H1 (cell line): Measurements from ENCODE around the gene TBC1D7. TPM values are rescaled to one million over a fixed set of nuclear protein-coding genes. Genes with fewer than 3 reads are reported as not detected.

ENCODE experiments used
- BACH1 ChIP-seq: IDR thresholded peaks from 2 replicates; pipeline ENCODE4 v1.6.1; 2012; ENCODE audit warnings: low read length, improper control_type of control experiment
- SIRT6 ChIP-seq: IDR thresholded peaks from one replicate; pipeline ENCODE4 v1.7.1; 2012; ENCODE audit warnings: low read length, inconsistent platforms
- SIX5 ChIP-seq: IDR thresholded peaks from 2 replicates; pipeline ENCODE4 v1.6.1; 2011; ENCODE audit warnings: mild to moderate bottlenecking, low read depth, low read length
- polyA plus RNA-seq, 7 experiments: library from polyadenylated mRNA; depleted of rRNA in 3 of 7; stranded (reverse) in 5 of 7; unstranded in 2 of 7; fragments of >200 nt in 5 of 7; fragments of 200-250 nt in 2 of 7; gene quantifications; 1 replicate in 5 of 7; 2 replicates in 1 of 7; 4 replicates in 1 of 7; pipeline versions ENCODE4 v1.2.1 to v1.2.3, GENCODE V29; 2011 to 2013; ENCODE audit warnings: missing spikeins in 2 of 7, mixed read lengths in 2 of 7
- total RNA-seq: library from RNA; stranded (reverse); fragmentation: NEBNext Ultra II Directional; extraction: Animal tissue kit (Norgen Biotek cat#: 25700); gene quantifications from 2 replicates; pipeline ENCODE4 v1.2.1, GENCODE V29; 2021

TBC1D7 gene
- total and polyA plus RNA-seq, 2 of the 8 experiments (the other 6 are each of a cell fraction or from before 2014, with no cell fraction given): 46.1 to 55.2 TPM

GRCh38 chr6:13369591-13369990, 41.3 kb upstream of the TBC1D7 start (continued):
- TF ChIP-seq SIRT6: no peak
- TF ChIP-seq BACH1: no peak
- no peak for TF ChIP-seq SIX5
